ENCODE measurements around the gene ATL2. TPM values are rescaled to one million over a fixed set of nuclear protein-coding genes. Genes with fewer than 3 reads are reported as not detected.
"Not testable (repeated sequence)": the region's sequence is repeated elsewhere in the genome, so short reads cannot be mapped to it uniquely, and the experiment has no call there.

Gene ATL2
- total RNA-seq, 1 donor from 2014 or later = 43.9 TPM

DNA sequence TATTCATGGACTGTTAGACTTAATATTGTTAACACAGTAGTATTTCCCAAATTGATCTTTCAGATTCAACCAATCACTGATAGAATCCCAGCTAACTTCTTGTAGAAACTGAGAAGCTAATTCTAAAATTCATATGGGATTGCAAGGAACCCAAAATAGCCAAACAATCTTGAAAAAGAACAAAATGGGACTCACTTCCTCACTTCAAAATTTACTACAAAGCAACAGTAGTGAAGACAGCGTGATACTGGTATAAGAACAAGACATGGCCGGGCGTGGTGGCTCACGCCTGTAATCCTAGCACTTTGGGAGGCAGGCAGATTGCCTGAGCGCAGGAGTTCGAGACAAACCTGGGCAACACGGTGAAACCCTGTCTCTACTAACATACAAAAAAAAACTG lies 46.3 kb downstream of the ATL2 start:
- intact Hi-C loops (cut with micrococcal nuclease) = no loop called here

DNA sequence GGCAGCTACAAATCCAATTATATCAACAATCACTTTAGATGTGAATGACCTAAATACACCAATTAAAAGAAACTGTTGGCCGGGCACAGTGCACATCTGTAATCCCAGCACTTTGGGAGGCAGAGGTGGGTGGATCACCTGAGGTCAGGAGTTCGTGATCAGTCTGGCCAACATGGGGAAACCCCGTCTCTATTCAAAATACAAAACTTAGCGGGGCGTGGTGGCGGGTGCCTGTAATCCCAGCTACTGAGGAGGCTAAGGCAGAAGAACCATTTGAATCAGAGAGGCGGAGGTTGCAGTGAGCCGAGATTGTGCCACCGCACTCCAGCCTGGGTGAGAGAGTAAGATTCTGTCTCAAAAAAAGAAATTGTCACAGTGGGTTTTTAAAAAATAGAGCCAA lies 49.5 kb downstream of the ATL2 start:
- intact Hi-C loops (cut with micrococcal nuclease) = no loop called here

DNA sequence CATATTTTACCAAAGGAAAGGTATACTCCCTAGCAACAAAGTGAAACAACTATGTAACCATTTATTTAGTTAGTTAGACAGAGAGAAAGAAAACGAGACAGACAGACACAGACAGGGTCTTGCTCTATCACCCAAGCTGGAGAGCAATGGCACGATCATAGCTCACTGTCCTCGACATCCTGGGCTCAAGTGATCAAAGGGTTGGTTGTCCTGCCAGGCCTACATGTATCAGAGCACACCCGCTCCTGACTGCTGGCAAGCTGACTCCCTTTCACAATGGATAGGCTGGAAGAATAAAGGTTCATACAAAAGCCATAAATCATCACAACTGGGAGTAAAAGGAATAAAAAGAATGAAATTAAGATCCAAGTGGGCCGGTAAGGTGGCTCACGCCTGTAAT lies 53.5 kb downstream of the ATL2 start:
- intact Hi-C loops (cut with micrococcal nuclease) = no loop called here

DNA sequence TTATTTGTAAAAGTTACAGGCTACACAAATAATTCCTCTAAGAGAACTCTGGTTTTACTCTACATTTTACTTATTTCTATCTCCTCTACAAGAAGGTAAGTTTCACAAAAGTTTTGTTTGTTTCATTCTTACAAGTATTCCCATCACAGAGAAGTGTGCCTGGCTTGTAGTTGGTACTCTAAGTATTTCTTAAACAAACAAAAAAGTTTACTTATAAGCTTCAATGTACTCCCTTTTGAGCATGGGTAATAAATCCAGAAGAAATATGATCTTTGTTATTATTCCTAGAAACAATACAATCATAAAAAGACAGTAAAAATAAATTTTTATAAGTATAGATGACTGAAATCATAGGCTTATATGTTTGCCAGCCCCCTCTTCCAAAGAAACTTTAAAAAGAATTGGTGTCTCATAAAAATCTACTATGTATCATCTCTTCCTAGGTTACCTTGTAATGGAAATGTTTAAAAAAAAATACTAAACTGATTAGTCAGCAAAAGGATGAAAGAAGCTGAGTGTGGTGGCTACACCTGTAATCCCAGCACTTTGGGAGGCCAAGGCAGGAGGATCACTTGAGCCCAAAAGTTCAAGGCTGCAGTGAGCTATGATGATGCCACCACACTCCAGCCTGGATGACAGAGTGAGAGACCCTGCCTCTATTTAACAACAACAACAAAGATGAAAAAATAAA lies 54.7 kb downstream of the ATL2 start:
- intact Hi-C loops (cut with micrococcal nuclease) = no loop called here

DNA sequence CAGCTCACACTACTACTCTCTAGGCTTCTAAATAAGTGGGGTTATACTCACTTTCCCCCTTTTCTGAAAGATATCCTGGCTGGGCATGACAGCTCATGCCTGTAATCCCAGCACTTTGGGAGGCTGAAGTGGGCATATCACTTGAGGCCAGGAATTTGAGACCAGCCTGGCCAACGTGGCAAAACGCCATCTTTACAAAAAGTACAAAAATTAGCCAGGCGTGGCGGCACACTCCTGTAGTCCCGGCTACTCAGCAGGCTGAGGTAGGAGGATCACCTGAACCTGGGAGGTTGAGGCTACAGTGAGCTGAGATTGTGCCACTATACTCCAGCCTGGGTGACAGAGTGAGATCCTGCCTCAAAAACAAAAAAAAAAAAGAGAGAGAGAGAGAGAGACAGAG lies 57.8 kb downstream of the ATL2 start:
- intact Hi-C loops (cut with micrococcal nuclease) = loop anchor here (5.0 kb wide), 2 partner anchors 263 to 423 kb away; no protein-coding TSS in a partner anchor

DNA sequence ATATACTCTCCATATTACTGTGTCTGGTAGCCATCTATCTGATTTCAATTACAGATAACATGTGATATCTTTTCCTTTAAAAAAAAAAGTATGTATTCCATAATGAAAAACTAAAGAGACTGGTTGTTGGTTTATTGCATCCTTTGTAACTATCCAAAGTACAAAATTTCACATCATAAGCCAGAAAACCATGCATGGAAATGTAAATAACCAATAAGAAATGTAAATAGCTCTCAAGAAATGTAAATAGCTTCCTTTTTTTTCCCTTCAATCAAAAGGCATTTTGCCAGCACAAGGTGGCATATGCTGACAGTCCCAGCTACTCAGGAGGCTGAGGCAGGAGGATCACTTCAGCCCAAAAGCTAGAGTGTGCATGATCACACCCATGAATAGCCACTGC lies 59.3 kb downstream of the ATL2 start:
- intact Hi-C loops (cut with micrococcal nuclease) = loop anchor here (5.0 kb wide), 2 partner anchors 265 to 425 kb away; no protein-coding TSS in a partner anchor

DNA sequence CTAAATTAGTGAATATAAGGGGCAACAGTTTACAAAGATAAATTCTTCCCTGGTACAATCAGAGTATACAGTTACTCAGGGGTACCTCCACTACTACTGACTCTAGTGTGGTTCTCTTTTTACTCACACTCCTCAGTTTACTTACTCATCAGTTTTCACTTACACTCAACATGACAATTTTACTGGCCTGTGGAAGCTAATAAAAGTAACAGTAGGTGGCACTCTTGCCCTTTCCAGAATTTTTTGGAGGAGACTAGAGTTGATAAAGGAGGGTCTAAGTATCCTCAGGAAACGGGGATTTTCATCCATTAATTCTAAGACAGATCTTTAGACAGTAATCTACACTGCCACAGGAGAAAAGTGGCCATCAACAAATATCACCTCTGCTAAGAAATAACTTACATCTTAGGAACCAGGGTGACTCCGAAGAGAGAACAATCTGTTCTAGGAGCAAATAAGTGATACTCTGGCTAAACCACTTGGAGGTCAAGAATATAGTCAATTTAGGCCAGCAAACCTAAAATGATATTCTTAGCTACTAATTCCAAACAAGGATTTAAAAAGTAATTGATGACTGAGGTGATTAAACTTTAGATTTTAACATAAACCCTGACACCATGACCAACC lies 61.3 kb downstream of the ATL2 start:
- intact Hi-C loops (cut with micrococcal nuclease) = loop anchor here (1.0 to 5.0 kb wide), 8 partner anchors 61 to 519 kb away; partner anchors contain the start of gene ATL2

DNA sequence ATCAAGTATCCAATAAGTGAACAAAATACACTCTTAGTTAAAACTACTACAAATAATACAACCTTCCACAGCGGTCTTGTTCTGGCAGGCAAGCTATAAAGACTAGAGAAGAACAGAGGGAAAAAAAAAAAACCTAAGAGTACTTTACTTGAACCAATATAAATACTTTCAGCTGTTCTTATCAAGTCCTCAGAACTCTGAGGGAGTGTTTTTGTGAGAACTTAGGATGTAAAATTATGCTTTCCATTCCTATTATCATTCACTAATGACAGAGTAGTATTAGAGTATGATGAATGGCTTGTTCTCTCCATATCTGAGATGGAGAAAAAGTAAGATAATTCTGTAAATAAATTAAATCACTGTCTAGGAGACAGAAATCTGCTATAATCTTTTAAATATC lies 68.3 kb downstream of the ATL2 start:
- intact Hi-C loops (cut with micrococcal nuclease) = no loop called here

DNA sequence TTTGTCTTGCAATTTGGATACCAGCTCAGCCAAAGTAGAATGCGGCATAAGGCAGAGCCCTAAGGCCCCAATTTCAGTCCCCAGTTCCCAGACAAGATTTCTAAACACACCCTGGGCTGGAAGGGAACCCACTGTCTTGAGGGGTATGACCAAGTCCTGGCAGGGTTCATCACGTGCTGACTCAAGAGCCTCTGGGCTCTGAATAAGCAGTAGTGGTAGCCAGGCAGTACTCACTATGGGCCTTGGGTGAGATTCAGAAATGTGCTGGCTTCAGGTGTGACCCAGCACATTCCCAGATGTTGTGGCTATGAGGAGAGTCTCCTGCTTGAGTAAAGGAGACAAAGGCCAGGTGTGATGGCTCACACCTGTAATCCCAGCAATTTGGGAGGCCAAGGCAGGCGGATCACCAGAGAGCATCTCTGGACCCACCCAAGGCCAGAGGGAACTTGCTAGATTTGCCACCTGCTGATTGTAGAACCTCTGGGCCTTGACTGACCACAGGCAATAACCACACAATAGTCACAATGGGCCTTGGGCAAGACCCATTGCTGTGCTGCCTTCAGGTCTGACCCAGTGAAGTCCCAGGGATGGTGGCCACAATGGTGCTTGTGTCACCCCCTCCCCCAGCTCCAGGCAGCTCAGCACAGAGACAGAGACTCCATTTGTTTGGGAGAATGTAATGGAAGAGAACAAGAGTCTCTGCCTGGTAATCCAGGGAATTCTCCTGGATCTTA lies 74.9 kb downstream of the ATL2 start:
- intact Hi-C loops (cut with micrococcal nuclease) = no loop called here

DNA sequence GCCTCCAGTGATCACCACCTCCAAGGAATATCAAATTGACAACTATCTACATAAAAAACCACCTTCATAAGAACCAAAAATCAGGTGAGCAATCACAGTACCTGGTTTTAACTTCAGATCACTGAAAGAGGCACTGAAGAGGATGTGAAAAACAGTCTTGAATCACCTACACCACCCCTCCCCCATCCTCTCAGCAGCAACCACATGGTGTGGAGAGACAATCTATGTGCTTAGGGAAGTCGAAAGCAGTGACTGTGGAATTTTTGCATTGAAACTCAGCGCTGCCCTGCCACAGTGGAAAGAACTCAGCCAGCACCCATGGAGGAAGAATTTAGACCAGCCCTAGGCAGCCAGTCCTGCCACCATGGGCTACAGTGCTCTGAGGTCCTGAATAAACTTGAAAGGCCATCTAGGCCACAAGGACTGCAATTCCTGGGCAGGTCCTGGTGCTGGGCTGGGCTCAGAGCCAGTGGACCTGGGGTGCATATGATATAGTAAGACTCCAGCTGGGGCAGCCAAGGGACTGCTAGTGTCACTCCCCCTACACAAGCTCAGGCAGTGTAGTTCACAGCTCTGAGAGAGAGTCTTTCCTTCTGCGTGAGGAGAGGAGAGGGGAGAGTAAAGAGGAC lies 75.6 kb downstream of the ATL2 start:
- intact Hi-C loops (cut with micrococcal nuclease) = no loop called here

DNA sequence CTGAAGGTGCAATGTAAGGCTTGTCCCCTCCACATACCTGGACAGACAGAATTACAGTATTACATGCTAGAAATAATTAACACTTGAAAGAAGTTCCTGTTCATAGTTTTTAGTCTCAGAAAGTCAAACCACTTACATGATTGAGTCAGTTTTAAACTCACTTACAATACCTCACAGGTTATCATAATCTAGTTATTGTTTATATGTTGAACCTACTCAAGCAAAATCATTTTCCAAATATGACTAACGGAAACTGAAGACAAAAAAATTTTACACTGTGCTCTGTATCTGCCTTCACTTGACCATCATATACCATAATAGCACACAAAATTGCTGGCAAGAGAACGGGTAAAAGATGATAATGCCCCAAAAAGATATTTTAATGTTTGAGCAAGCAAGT lies 78.5 kb downstream of the ATL2 start:
- intact Hi-C loops (cut with micrococcal nuclease) = no loop called here

DNA sequence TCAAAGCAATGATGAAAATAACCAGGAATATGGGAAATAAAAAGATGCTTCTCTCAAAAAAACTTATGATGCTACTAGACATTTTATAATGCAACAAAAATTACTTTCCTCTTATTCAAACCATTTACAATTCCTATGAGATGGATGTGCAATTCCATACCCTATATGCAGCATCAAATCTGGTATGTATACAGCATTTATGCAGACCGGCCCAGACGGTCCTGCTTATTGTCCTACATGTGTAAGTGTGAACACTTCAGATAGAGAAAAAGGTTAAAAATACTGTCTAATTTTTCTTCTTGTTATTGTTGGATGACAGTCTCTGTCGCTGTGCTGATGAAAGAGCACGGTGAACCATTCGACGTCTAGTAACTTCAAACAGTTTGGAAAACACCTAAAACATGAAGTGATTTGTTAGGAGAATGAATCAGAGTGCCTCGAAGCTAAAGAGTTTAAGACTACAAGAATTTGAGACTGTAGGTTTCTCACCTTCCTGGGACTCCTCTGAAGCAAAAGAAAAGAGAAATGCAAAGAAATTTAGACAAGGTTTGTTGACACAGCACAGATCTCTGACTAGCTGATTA lies 80.8 kb downstream of the ATL2 start:
- intact Hi-C loops (cut with micrococcal nuclease) = no loop called here

DNA sequence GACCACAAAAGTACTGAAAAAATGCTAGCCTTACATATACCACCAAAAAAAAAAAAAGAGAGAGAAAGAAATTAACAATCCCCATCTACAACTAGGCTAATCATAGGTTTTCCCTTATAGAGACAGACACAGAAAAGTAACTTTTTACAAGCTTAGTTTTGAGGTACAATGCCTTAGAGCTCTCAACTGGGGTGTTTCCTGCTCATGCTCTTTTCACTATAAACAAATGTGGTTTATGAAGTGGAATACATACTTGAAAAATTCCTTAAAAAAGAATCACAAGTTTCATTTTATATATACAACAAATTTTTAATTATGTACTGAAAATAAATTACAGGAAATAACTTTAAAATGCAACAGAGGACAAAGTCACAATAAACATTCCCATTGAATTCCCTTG lies 82.5 kb downstream of the ATL2 start:
- intact Hi-C loops (cut with micrococcal nuclease) = no loop called here

DNA sequence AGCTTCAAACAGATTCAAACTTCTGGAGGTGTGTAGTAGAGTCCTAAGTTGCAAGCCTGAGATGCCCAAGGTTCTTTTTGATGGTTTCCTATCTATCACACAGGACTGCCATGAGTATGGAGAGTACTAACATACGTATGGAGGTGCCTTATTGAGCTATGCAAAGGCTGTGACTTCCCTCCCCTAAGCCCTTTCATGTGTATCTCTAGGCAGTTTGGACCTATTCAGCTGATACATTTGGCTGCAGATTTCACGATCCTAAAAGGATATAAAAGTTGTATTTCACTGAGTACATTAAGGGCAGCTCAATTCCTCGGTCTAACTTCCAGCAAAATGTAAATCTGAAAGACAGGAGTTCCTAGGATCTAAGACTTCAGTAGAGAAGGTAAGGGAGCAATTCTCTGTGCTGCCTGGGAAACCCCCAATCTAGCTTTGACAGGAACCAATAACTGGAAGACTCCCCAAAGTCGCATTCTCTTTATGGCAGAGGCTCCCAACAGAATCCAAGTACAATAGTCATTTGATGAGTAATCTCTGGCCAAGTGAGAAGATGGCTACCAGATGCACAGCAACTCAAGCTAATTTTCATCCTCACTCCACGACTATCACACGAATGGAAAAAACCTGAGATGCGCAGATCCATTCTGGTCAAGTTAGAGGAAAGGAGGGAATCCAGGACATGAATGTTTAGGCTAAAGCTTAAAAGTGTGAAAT lies 83.8 kb downstream of the ATL2 start:
- intact Hi-C loops (cut with micrococcal nuclease) = no loop called here

DNA sequence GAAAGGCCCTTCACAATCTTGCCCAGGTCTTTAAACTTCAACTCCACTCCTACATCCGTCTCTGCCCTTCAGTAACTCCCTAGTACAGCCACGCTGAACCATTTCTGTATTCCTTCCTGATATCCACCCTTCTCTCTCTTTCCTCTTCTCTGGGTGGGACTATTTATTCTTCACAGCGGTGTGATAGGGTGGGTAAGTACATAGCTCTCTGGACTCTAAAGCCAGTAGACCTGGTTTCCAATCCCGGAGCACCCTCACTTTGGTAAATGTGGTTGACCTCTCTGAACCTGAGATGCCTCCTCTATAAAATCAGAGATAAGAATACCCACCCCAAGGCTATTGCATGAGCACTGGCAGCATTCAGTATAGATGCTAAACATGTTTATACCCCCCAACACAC lies 86.7 kb downstream of the ATL2 start:
- intact Hi-C loops (cut with micrococcal nuclease) = no loop called here

DNA sequence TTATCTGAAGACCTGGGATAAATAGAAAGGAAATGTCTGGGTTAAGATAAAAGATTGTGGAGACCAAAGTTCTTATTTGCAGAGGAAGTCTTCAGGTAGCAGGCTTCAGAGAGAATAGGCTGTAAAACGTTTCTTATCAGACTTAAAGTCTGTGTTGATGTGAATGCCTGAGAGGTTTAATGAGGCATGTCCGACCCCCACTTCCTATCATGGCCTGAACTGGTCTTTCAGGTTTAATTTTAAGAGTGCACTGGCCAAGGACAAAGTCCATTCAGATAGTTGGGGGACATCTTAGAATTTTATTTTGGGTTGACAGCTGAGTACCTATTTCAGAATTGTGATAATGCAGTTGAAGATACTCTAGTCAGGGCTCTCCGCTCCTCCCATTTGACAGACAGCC lies 92.1 kb downstream of the ATL2 start:
- intact Hi-C loops (cut with micrococcal nuclease) = no loop called here

DNA sequence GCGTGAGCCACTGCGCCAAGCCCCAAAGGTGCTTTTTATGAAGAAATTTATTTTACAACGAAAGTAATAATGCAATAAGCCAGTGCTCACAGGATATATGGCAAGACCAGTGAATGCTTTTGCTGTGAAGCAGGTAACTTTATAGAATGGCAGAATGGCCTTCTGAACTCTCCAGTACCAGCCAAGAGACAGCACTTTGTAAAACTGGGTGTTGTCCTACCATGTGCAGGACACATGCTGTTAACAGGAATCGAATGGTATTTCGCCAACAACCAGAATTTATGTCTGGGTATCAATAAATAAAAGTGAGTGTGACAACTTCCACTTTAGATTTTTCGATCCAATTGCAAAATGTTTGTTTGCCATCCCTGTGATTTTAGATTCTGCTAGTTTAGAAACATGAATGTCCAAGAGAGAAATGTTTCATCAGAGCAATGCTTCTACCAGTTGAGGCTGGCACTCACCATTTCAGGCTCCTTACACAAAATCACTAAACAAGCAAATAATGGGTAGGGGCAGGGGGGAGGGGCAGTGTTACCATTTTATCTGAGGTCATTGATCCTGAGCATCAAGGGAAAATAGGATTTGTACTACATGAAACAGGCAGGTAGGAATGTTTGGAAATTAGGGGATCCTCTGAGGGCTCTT lies 95.9 kb downstream of the ATL2 start:
- intact Hi-C loops (cut with micrococcal nuclease) = no loop called here

DNA sequence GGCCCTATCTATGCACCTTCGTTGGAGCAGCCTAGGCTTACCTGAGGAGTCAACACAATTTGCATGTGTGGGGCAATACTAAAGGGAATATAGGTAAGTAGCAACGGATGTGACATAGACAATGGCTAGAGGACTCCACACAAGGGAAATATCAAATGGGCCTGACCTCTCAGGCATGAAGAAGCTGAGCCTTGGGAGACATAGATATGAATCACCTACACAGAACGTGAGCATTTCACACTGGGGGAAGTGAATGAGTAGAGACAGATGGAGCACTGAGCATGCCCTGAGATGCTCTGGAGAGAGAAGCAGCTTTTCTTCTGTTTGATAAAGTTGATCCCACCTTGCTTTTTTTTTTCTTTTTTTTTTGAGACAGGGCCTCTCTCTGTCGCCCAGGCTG lies 97.9 kb downstream of the ATL2 start:
- intact Hi-C loops (cut with micrococcal nuclease) = no loop called here

DNA sequence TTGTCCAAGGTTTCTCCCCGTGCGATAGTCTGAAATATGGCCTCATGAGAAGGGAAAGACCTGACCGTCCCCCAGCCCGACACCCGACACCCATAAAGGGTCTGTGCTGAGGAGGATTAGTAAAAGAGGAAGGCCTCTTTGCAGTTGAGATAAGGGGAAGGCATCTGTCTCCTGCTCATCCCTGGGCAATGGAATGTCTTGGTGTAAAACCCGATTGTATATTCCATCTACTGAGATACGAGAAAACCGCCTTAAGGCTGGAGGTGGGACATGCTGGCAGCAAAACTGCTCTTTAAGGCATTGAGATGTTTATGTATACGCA lies 99.0 kb downstream of the ATL2 start:
- intact Hi-C loops (cut with micrococcal nuclease) = not testable (repeated sequence)

DNA sequence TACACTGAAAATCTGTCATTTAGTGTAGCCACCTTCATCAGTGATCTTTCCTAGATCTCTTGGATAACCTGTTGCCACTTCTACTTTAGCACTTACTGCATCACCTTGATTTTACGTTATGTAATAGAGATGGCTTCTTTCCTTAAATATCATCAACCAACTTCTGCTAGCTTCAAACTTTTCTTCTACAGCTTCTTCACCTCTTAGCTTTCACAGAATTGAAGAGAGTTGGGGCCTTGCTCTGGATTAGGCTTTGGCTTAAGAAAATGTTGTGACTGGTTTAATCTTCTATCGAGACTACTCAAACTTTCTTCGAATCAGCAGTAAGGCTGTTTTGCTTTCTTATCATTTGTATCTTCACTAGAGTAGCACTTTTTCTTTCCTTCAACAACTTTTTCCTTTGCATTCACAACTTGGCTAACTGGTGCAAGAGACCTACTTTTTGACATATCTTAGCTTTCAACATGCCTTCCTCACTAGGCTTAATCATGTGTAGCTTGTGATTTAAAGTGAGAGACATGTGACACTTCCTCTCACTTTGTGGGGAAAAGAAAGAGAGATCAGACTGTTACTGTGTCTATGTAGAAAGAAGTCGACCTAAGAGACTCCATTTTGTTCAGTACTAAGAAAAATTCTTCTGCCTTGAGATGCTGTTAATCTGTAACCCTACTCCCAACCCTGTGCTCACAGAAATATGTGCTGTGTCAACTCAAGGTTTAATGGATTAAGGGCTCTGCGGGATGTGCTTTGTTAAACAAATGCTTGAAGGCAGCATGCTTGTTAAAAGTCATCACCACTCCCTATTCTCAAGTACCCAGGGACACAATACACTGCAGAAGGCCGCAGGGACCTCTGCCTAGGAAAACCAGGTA lies 99.6 kb downstream of the ATL2 start:
- intact Hi-C loops (cut with micrococcal nuclease) = no loop called here
